HEK293T (cell line): ENCODE results near the gene EPB41L4B.
A peak's percentile ranks its signal among the peaks of the same experiment; 100 is the strongest.

Source experiments
- CTCF ChIA-PET: fragments of 350-600 bp; formaldehyde crosslinking; extraction: SDS; loops from one replicate; lab custom pipeline; 2021; ENCODE audit warnings: antibody characterized with exemption, inconsistent platforms; lab: Yijun Ruan, JAX
- POLR2A ChIA-PET: fragments of 350-600 bp; formaldehyde crosslinking; extraction: SDS; loops from one replicate; lab custom pipeline; 2020; ENCODE audit warnings: antibody characterized with exemption, inconsistent platforms; lab: Yijun Ruan, JAX
- DNase-seq: peaks from one replicate; pipeline ENCODE4 v3.0.0; 2012; ENCODE audit warnings: mixed read lengths; ENCODE audit errors: extremely low spot score
- ARNT ChIP-seq: fragments of 450-650 bp; IDR thresholded peaks from 2 replicates; pipeline ENCODE4 v1.6.1; 2017; ENCODE audit warnings: mild to moderate bottlenecking
- BHLHE40 ChIP-seq: fragments of 450-650 bp; IDR thresholded peaks from 2 replicates; pipeline ENCODE4 v1.6.1; 2016; ENCODE audit warnings: mild to moderate bottlenecking, moderate library complexity, borderline replicate concordance
- CTBP1 ChIP-seq: fragments of 450-650 bp; IDR thresholded peaks from 2 replicates; pipeline ENCODE4 v1.6.1; 2016; ENCODE audit warnings: borderline replicate concordance
- ELF4 ChIP-seq: fragments of 450-650 bp; IDR thresholded peaks from 2 replicates; pipeline ENCODE4 v1.6.1; 2017; ENCODE audit warnings: antibody characterized with exemption
- FOXA1 ChIP-seq: fragments of 450-650 bp; IDR thresholded peaks from 2 replicates; pipeline ENCODE4 v1.6.1; 2016; ENCODE audit warnings: mild to moderate bottlenecking
- FOXK2 ChIP-seq: fragments of 450-650 bp; IDR thresholded peaks from 2 replicates; pipeline ENCODE4 v1.6.1; 2016; ENCODE audit warnings: mild to moderate bottlenecking
- FOXM1 ChIP-seq: fragments of 450-650 bp; IDR thresholded peaks from 2 replicates; pipeline ENCODE4 v1.6.1; 2017; ENCODE audit warnings: mild to moderate bottlenecking, borderline replicate concordance
- HDGF ChIP-seq: fragments of 450-650 bp; IDR thresholded peaks from 2 replicates; pipeline ENCODE4 v1.6.1; 2017; ENCODE audit warnings: antibody characterized with exemption, borderline replicate concordance
- L3MBTL2 ChIP-seq: fragments of 450-650 bp; conservative IDR thresholded peaks from 2 replicates; pipeline ENCODE4 v1.6.1; 2016; ENCODE audit warnings: mild to moderate bottlenecking
- LEF1 ChIP-seq: fragments of 450-650 bp; IDR thresholded peaks from 2 replicates; pipeline ENCODE4 v1.6.1; 2017; ENCODE audit warnings: mild to moderate bottlenecking, borderline replicate concordance
- NFRKB ChIP-seq: fragments of 450-650 bp; IDR thresholded peaks from 2 replicates; pipeline ENCODE4 v1.6.1; 2016; ENCODE audit warnings: mild to moderate bottlenecking, moderate library complexity
- SP1 ChIP-seq: fragments of 450-650 bp; IDR thresholded peaks from 2 replicates; pipeline ENCODE4 v1.6.1; 2017
- SUZ12 ChIP-seq: fragments of 450-650 bp; IDR thresholded peaks from 2 replicates; pipeline ENCODE4 v1.6.1; 2016; ENCODE audit warnings: mild to moderate bottlenecking
- TARDBP ChIP-seq: fragments of 450-650 bp; IDR thresholded peaks from 2 replicates; pipeline ENCODE4 v1.6.1; 2016
- ZNF384 ChIP-seq: fragments of 450-650 bp; IDR thresholded peaks from 2 replicates; pipeline ENCODE4 v1.6.1; 2016
- TF ChIP-seq, protein P1 (sequence below): fragments of 450-650 bp; IDR thresholded peaks from 2 replicates; pipeline ENCODE4 v1.6.1; 2016

Gene EPB41L4B

DNA sequence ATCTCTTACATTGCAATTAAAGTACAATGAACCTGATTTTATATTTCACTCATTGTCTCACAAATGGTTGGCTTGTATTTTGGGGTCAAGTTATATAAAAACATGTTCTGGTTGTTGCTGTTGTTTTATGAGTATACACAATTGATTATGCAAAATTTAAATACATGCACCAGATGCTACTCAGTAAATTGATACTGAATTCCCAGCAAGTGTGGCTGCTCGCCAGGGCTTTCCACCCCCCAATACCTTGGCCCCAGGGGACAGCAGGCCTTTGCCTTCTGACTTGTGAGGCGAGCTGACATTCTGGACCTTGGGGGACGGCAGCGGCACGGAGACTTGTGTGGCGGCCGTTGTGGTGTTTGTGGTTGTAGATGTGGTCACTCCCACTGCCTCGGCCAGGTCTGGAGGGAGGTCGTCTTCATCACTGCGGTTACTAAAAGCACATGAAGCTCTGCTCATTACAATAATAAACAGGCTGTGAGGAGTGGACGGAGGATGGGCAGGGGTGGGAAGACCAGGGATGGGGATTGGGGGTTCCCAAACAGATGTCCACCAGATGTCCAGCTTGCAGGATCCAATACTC is 126.8 kb downstream of the EPB41L4B start:
- DNase-seq, result no peak
- CTCF ChIA-PET, result interaction anchor here (1.2 to 1.4 kb wide), 2 partner anchors 11 to 152 kb away, joined by 3 to 7 read pairs; no protein-coding TSS in a partner anchor
- TF ChIP-seq SP1 (no peak), FOXM1 (no peak), TARDBP (no peak), CTBP1 (no peak), FOXK2 (no peak), SUZ12 (no peak), NFRKB (no peak), LEF1 (no peak), BHLHE40 (no peak), L3MBTL2 (no peak), ZNF384 (no peak), FOXA1 (no peak)
- TF ChIP-seq, protein P1, sequence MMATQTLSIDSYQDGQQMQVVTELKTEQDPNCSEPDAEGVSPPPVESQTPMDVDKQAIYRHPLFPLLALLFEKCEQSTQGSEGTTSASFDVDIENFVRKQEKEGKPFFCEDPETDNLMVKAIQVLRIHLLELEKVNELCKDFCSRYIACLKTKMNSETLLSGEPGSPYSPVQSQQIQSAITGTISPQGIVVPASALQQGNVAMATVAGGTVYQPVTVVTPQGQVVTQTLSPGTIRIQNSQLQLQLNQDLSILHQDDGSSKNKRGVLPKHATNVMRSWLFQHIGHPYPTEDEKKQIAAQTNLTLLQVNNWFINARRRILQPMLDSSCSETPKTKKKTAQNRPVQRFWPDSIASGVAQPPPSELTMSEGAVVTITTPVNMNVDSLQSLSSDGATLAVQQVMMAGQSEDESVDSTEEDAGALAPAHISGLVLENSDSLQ, result no peak
- POLR2A ChIA-PET, result no interaction called here

DNA sequence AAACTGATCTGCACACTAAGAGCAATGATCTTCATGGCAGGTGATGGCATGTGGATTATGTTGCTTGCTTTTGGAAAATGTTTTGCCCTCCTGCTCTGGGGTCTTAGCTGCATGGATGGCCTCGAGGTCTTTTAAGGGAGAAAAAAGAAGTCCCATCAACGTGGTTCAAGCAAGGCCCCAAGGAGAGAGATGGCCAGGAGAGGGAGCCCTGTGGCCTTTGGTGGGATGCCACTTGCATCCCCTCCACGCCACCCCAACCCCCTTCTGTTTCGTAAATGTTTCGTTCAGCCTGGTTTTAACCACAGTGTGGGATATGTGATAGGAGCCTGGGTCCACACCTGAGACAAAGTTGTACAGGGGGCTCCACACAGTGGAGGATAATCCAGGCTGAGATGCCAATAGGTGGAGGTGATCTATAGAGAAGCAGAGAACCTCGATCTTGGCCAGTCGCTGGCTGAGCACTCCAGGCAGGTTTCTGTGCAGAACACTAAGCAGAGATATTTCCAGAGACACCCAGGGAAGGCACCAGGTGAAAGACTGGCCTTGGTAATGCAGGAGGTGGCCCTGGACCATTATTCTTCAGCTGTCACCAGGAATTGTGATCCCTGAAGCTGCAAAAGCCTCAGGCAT is 128.0 kb downstream of the EPB41L4B start:
- POLR2A ChIA-PET, result no interaction called here
- peak; percentile 51 for DNase-seq
- CTCF ChIA-PET, result interaction anchor here (0.8 to 1.4 kb wide), 3 partner anchors 10 to 309 kb away, joined by 3 to 7 read pairs (median 3); no protein-coding TSS in a partner anchor
- TF ChIP-seq SP1 (no peak), FOXM1 (no peak), ZNF384 (no peak), HDGF (no peak), SUZ12 (no peak), L3MBTL2 (no peak), FOXA1 (no peak), CTBP1 (no peak), BHLHE40 (no peak), NFRKB (no peak), TARDBP (no peak), FOXK2 (no peak), LEF1 (no peak), ARNT (no peak)
- TF ChIP-seq, protein P1, result no peak

DNA sequence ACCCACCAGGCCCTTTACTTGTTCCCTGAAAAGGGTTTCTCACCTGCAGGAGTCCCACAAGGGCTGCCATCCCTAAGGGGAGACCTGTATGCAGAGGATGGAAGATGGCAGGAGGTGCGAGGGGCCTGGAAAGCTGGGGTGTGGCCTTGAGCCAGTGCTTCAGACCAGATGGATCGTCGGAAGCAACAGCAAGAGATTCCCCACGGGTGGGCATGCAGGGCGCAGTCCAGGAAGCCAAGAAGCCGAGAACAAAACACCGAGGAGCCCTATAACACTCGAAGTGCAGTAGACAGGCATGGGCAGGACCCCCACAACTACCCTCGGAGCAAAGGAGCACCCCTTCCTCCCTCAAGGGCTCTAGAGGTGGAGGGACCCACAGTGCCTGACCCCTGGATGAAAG is 129.1 kb downstream of the EPB41L4B start:
- DNase-seq, result no peak
- TF ChIP-seq FOXM1, result no peak
- TF ChIP-seq SP1, result no peak
- no peak for TF ChIP-seq SUZ12
- no peak for TF ChIP-seq FOXK2
- TF ChIP-seq ARNT, result no peak
- TF ChIP-seq LEF1, result no peak
- no peak for TF ChIP-seq ELF4
- TF ChIP-seq, protein P1, result no peak
- TF ChIP-seq NFRKB, result no peak
- CTCF ChIA-PET, result no interaction called here
- POLR2A ChIA-PET, result no interaction called here

- ChIA-PET CTCF (no interaction called here), POLR2A (no interaction called here)
- TF ChIP-seq FOXA1, result no peak
- TF ChIP-seq ELF4, result no peak
- DNase-seq, result no peak
Observed at GRCh38 chr9:109190151-109190550, 130.7 kb downstream of the EPB41L4B start.

GRCh38 chr9:109186857-109187520 is 133.9 kb downstream of the EPB41L4B start:
- POLR2A ChIA-PET, result no interaction called here
- TF ChIP-seq L3MBTL2 (no peak), ARNT (no peak), TARDBP (no peak), FOXM1 (no peak), CTBP1 (no peak), ELF4 (no peak), FOXK2 (no peak), LEF1 (no peak), FOXA1 (no peak), BHLHE40 (no peak), SP1 (no peak), ZNF384 (no peak), NFRKB (no peak), SUZ12 (no peak), HDGF (no peak)
- TF ChIP-seq, protein P1, result no peak
- CTCF ChIA-PET, result no interaction called here
- DNase-seq, result no peak
